C4-2B (cell line): ENCODE measurements around the gene PLAGL2.

Source experiments
- CTCF ChIP-seq: fragments of 450-650 bp; conservative IDR thresholded peaks from 2 replicates; pipeline ENCODE4 v1.5.1; 2017; ENCODE audit warnings: mild to moderate bottlenecking
- ZFX ChIP-seq: fragments of 450-650 bp; IDR thresholded peaks from 2 replicates; pipeline ENCODE4 v1.6.1; 2017

GRCh38 chr20:32218156-32218900 is 10.8 kb upstream of the PLAGL2 start:
- TF ChIP-seq CTCF (no peak), ZFX (no peak)
